HFF-Myc (cell line): ENCODE data around the gene KLHL29.

Experiments used
- DNase-seq: peaks from one replicate; pipeline ENCODE4 v3.0.0-alpha.2; 2011; ENCODE audit warnings: low read depth; ENCODE audit errors: extremely low read depth
- H3K4me3 ChIP-seq: replicated peaks from 2 replicates; pipeline ENCODE4 v1.5.1; 2011; ENCODE audit warnings: low read depth, mild to moderate bottlenecking, control low read depth, low read length
- TF ChIP-seq, protein P1 (sequence below): IDR thresholded peaks from 2 replicates; pipeline ENCODE4 v1.5.1; 2012; ENCODE audit warnings: mild to moderate bottlenecking, low read depth, low read length, control low read depth; ENCODE audit errors: missing control alignments

Gene KLHL29

DNA sequence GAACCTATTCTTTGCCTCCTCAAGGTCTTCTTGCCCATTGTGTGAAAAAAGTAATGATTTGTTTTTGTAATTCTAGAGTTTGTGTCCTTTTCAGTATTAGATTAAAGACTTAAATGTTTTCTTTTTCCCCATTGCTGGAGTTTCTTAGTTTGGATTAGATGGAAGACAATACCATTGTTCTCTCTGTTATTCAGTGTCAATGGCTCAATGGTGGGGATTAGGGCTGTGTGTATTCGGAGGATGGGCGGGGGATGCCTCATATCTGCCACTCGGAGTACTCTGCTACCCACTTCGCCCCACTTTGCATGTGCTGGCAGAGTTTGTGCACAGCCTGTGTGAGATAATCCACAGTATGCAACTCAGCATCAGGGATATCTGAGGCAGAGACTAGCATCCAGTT, 90.1 kb downstream of the KLHL29 start:
- H3K4me3 ChIP-seq: no peak overlapping the region
- TF ChIP-seq, protein P1, sequence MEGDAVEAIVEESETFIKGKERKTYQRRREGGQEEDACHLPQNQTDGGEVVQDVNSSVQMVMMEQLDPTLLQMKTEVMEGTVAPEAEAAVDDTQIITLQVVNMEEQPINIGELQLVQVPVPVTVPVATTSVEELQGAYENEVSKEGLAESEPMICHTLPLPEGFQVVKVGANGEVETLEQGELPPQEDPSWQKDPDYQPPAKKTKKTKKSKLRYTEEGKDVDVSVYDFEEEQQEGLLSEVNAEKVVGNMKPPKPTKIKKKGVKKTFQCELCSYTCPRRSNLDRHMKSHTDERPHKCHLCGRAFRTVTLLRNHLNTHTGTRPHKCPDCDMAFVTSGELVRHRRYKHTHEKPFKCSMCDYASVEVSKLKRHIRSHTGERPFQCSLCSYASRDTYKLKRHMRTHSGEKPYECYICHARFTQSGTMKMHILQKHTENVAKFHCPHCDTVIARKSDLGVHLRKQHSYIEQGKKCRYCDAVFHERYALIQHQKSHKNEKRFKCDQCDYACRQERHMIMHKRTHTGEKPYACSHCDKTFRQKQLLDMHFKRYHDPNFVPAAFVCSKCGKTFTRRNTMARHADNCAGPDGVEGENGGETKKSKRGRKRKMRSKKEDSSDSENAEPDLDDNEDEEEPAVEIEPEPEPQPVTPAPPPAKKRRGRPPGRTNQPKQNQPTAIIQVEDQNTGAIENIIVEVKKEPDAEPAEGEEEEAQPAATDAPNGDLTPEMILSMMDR: no peak

DNA sequence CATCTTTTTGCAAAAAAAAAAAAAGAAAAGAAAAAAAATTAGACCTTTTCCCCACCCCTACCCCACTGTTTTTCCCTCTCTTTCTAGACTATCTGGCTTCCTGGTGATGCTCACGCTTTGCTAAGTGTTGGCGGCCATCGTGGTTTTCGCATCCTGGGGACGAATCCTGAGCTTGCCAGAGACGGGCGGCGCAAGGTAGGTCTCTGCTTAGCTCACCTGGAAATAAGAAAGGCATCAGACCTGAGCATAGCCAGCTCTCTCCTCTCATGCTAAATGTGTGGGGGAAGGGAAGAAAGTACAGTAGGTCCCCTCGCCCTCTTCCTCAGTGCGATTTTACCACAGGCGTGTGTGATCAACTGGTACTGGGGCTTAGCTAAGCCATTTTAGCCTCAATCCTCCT, 90.5 kb downstream of the KLHL29 start:
- DNase-seq: no peak
- TF ChIP-seq, protein P1: no peak
- no peak overlapping the region for H3K4me3 ChIP-seq

More for the DNA sequence above, 90.1 kb downstream of the KLHL29 start:
- DNase-seq: no peak

DNA sequence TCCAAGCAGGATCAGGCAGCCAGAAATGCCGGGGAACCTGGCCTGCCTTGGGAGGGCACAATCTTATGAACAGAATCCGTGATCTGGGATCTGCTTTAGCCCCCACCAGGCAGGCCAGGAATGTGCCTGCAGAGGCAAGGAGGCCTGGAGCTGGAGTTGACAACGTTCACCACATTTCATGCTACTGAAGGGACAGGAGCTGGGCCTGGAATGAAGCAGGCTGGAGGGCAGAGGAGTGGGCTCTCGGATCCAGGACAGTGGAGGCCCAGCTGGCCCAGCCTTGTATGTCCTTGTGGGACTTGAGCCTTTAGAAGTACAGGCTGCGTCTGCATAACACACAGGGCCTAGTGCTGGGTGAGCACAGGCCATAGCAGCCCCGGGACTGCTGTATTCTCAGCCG, 91.8 kb downstream of the KLHL29 start:
- no peak overlapping the region for H3K4me3 ChIP-seq
- TF ChIP-seq, protein P1: no peak
- DNase-seq: no peak

DNA sequence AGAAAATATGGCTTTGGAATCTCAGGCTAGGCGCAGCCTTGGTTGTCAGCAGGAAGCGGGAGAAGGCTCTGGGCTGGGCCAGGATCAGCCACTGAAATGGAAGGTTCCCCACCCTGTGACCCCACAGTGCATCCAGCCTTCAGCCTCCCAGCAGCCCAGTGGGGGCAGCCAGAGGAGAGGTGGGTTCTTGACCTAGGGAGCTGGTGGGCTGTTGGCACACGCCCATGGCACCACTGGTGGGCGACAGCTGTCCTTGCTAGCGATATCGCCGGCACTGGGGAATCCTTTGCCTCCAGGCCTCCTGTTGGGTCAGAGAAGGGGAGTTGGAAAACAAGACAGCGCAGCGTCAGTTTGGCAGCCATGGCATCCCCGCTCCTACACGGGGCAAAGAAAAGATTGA, 92.4 kb downstream of the KLHL29 start:
- TF ChIP-seq, protein P1: no peak
- H3K4me3 ChIP-seq: no peak overlapping the region
- DNase-seq: no peak

DNA sequence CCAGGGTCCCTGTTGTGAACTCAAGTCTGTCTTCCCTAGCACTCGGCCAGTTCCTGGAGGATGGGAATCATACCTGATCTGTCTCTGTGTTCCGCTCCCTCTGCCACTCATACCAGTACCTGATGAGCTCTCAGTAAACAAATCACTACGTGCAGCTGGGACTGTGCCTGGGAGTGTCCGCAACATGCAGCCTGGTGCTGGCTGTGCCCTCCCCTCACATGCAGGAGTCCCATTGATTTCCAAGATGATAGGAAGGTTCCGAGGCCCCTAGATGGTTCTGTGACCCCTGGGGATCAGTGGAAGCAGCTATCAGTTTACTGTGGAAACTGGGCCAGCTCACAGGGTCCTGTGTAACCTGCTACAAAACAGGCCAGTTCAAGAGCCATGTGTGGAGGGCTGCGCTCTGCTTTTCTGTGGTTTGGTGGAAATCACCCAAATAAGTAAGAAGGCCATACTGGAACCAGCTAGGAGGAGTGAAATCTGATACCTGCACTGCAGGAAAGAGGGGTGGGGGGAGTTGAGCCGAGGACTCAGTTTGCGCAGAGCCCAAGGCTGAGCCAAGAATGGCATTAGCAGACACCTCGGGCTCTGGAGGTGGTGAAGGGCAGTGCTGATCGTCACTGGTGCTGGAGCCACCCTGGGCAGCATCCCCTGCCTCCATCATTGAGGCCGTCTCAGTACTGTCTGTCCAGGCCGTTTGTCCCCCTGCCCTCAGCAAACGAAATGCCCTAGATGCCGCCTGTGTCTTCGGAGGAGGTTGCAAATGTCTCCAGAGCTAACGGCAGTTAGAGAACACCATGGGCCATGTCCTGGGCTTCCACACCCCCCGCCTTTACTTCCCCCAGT, 93.3 kb downstream of the KLHL29 start:
- TF ChIP-seq, protein P1: no peak

DNA sequence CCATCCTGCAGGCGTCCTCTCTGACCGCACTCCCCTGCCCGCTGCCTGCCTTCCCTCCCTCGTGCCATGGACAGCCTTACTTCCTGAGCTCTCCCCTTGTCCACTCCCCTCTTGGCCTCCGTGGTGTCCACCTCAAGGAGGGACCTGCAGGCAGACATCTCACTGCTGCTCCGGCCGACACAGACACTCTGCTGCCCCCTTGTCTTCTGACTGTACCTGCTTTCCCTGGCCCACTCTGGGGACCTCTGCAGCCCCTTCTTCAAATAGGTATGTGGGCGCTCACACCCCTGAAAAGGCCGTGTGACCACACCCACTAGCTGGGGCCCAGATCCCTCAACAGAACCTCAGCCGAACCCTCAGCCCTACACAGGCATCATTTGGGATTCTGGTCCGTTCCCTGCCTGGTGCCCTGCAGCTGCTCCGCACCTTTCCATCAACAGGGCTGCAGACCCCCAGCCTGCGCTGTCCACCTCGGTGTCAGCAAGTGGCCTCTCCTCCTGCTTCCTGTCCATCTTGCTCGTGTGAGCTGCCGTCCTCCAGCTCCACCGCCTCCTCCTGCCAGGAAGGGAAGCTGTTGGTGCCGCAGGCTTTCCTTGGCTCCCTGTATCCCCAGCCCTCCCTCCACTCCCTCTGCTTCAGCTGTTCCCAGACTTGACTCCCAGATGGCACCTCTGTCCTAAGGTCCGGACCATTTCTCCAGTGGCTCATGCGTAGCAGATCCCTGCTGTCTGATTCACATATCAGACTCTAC, 94.1 kb downstream of the KLHL29 start:
- no peak for DNase-seq
- no peak overlapping the region for H3K4me3 ChIP-seq
- TF ChIP-seq, protein P1: no peak

More for the DNA sequence above, 93.3 kb downstream of the KLHL29 start:
- no peak overlapping the region for H3K4me3 ChIP-seq
- DNase-seq: no peak
